Smooth muscle cell (in vitro differentiated cells): ENCODE results near the gene IQSEC1. TPM values are rescaled to one million over a fixed set of nuclear protein-coding genes. Genes with fewer than 3 reads are reported as not detected.

Experiments used
- DNase-seq: peaks from one replicate; lab custom pipeline; 2025; ENCODE audit not compliant: unreplicated experiment; lab: John Stamatoyannopoulos, UW
- H2AFZ ChIP-seq: fragments of 200-600 bp; sonication (generic); 2 replicates; pipeline ENCODE4 v1.6.0; 2016; ENCODE audit warnings: antibody characterized with exemption, low read depth, mild to moderate bottlenecking
- H3F3A ChIP-seq: fragments of 200-600 bp; sonication (generic); 2 replicates; pipeline ENCODE4 v1.6.0; 2017; ENCODE audit warnings: antibody characterized with exemption, low read depth
- H3K27ac ChIP-seq: fragments of 200-600 bp; sonication (generic); 2 replicates; pipeline ENCODE4 v1.5.1; 2016; ENCODE audit warnings: low read depth, mild to moderate bottlenecking
- H3K27me3 ChIP-seq: fragments of 200-600 bp; sonication (generic); 2 replicates; pipeline ENCODE4 v1.6.1; 2016; ENCODE audit warnings: low read depth, mild to moderate bottlenecking
- H3K36me3 ChIP-seq: fragments of 200-600 bp; sonication (generic); 2 replicates; pipeline ENCODE4 v1.5.1; 2016; ENCODE audit warnings: low read depth
- H3K4me1 ChIP-seq: fragments of 200-600 bp; sonication (generic); 2 replicates; pipeline ENCODE4 v1.5.1; 2016; ENCODE audit warnings: low read depth
- H3K4me2 ChIP-seq: fragments of 200-600 bp; sonication (generic); 2 replicates; pipeline ENCODE4 v1.6.0; 2016; ENCODE audit warnings: mild to moderate bottlenecking
- H3K4me3 ChIP-seq: fragments of 200-600 bp; sonication (generic); 2 replicates; pipeline ENCODE4 v1.5.1; 2016; ENCODE audit warnings: mild to moderate bottlenecking
- H3K79me2 ChIP-seq: fragments of 200-600 bp; sonication (generic); 2 replicates; pipeline ENCODE4 v1.6.0; 2016; ENCODE audit warnings: low read depth, mild to moderate bottlenecking
- H3K9ac ChIP-seq: fragments of 200-600 bp; sonication (generic); 2 replicates; pipeline ENCODE4 v1.6.0; 2016; ENCODE audit warnings: low read depth
- H3K9me3 ChIP-seq: fragments of 200-600 bp; sonication (generic); replicated peaks from 2 replicates; pipeline ENCODE4 v1.5.1; 2016; ENCODE audit warnings: low read depth
- H4K20me1 ChIP-seq: fragments of 200-600 bp; sonication (generic); 2 replicates; pipeline ENCODE4 v1.6.0; 2016; ENCODE audit warnings: low read depth
- WGBS: methylation state at CpG from one replicate; pipeline ENCODE4 v1.1.7; 2016; ENCODE audit warnings: low lambda C conversion rate; 5-methylcytosine and 5-hydroxymethylcytosine counted together
- polyA plus RNA-seq: library from polyadenylated mRNA; unstranded; fragments of >200 nt; fragmentation: Nextera tagmentation; extraction: Ambion mirVana; gene quantifications from 2 replicates; pipeline ENCODE4 v1.2.1, GENCODE V29; 2016
- total RNA-seq: library from RNA; depleted of rRNA; stranded (reverse); fragments of >200 nt; gene quantifications from 2 replicates; pipeline ENCODE4 v1.2.3, GENCODE V29; 2014
- TF ChIP-seq, protein P1 (sequence below): fragments of 200-600 bp; sonication (generic); IDR thresholded peaks from 2 replicates; pipeline ENCODE4 v1.5.1; 2017; ENCODE audit warnings: borderline replicate concordance, mild to moderate bottlenecking, antibody characterized with exemption; ENCODE audit not compliant: insufficient read depth, poor library complexity, severe bottlenecking

IQSEC1 gene
- total and polyA plus RNA-seq, 2 experiments from 2014 or later, result 18.9 to 19.8 TPM

- H3K4me3 ChIP-seq, result no peak overlapping the region
Observed at GRCh38 chr3:13014755-13015285, 58.4 kb downstream of the IQSEC1 start.

GRCh38 chr3:13013994-13014754 lies 59.1 kb downstream of the IQSEC1 start:
- Histone ChIP-seq H3K27ac (no peak overlapping the region), H4K20me1 (peaks cover 15% of the 10 kb centered on the region), H3K27me3 (no peaks in the 10 kb centered on the region), H2AFZ (no peak overlapping the region), H3K4me1 (peaks cover 35% of the 10 kb centered on the region), H3K79me2 (no peaks in the 10 kb centered on the region), H3K9me3 (no peaks in the 10 kb centered on the region), H3K4me2 (no peak overlapping the region), H3F3A (no peaks in the 10 kb centered on the region), H3K36me3 (no peaks in the 10 kb centered on the region), H3K9ac (no peak overlapping the region), H3K4me3 (no peak overlapping the region)
- TF ChIP-seq, protein P1, sequence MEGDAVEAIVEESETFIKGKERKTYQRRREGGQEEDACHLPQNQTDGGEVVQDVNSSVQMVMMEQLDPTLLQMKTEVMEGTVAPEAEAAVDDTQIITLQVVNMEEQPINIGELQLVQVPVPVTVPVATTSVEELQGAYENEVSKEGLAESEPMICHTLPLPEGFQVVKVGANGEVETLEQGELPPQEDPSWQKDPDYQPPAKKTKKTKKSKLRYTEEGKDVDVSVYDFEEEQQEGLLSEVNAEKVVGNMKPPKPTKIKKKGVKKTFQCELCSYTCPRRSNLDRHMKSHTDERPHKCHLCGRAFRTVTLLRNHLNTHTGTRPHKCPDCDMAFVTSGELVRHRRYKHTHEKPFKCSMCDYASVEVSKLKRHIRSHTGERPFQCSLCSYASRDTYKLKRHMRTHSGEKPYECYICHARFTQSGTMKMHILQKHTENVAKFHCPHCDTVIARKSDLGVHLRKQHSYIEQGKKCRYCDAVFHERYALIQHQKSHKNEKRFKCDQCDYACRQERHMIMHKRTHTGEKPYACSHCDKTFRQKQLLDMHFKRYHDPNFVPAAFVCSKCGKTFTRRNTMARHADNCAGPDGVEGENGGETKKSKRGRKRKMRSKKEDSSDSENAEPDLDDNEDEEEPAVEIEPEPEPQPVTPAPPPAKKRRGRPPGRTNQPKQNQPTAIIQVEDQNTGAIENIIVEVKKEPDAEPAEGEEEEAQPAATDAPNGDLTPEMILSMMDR, result no peak
- WGBS, result 90% methylated on average over 7 of the region's 7 CpGs
- no peak for DNase-seq

More at GRCh38 chr3:13014755-13015285, 58.4 kb downstream of the IQSEC1 start:
- Histone ChIP-seq H3K9ac (no peak overlapping the region), H3K27me3 (no peaks in the 10 kb centered on the region), H3K79me2 (no peaks in the 10 kb centered on the region), H3K9me3 (no peaks in the 10 kb centered on the region), H3K27ac (no peak overlapping the region), H3K4me1 (peaks cover 40% of the 10 kb centered on the region), H4K20me1 (peaks cover 15% of the 10 kb centered on the region), H2AFZ (no peak overlapping the region), H3K36me3 (no peaks in the 10 kb centered on the region), H3F3A (no peaks in the 10 kb centered on the region), H3K4me2 (no peak overlapping the region)
- DNase-seq, result no peak
- WGBS, result 99% methylated on average over 6 of the region's 6 CpGs
- TF ChIP-seq, protein P1, result no peak

GRCh38 chr3:13013566-13013965 lies 59.7 kb downstream of the IQSEC1 start:
- no peak overlapping the region for H3K9ac ChIP-seq
- no peaks in the 10 kb centered on the region for H3K9me3 ChIP-seq

More at GRCh38 chr3:13013566-13013965, 59.7 kb downstream of the IQSEC1 start:
- Histone ChIP-seq H3F3A (no peaks in the 10 kb centered on the region), H4K20me1 (peaks cover 15% of the 10 kb centered on the region), H3K4me3 (no peak overlapping the region), H3K27ac (no peak overlapping the region), H3K36me3 (no peaks in the 10 kb centered on the region), H2AFZ (no peak overlapping the region), H3K4me1 (peaks cover 29% of the 10 kb centered on the region), H3K27me3 (no peaks in the 10 kb centered on the region), H3K4me2 (no peak overlapping the region), H3K79me2 (no peaks in the 10 kb centered on the region)
- WGBS, result 98% methylated on average over 3 of the region's 3 CpGs
- no peak for DNase-seq
- TF ChIP-seq, protein P1, result no peak
